Adrenal gland (tissue), 5 donors: Measurements from ENCODE around the gene IDI1.

Experiments used
- POLR2A ChIP-seq, 2 donors: fragments of 450-650 bp; IDR thresholded peaks; one replicate each; pipeline ENCODE4 v1.6.1; 2017; ENCODE audit warnings: antibody characterized with exemption in 2 of 2, mild to moderate bottlenecking in 2 of 2, moderate library complexity in 1 of 2
- TF ChIP-seq, protein P1 (sequence below), 6 experiments: fragments of 450-650 bp in 4 of 6; fragments of 200-600 bp in 2 of 6; sonication (generic) in 1 of 6; IDR thresholded peaks; 1 replicate in 5 of 6; 2 replicates in 1 of 6; pipeline versions ENCODE4 v1.5.1 to v1.8.0; 2016 to 2021; ENCODE audit warnings: antibody characterized with exemption in 6 of 6, mild to moderate bottlenecking in 2 of 6, moderate library complexity in 1 of 6
- donor health status: DM: no; HTN: no; CAD: no.

DNA sequence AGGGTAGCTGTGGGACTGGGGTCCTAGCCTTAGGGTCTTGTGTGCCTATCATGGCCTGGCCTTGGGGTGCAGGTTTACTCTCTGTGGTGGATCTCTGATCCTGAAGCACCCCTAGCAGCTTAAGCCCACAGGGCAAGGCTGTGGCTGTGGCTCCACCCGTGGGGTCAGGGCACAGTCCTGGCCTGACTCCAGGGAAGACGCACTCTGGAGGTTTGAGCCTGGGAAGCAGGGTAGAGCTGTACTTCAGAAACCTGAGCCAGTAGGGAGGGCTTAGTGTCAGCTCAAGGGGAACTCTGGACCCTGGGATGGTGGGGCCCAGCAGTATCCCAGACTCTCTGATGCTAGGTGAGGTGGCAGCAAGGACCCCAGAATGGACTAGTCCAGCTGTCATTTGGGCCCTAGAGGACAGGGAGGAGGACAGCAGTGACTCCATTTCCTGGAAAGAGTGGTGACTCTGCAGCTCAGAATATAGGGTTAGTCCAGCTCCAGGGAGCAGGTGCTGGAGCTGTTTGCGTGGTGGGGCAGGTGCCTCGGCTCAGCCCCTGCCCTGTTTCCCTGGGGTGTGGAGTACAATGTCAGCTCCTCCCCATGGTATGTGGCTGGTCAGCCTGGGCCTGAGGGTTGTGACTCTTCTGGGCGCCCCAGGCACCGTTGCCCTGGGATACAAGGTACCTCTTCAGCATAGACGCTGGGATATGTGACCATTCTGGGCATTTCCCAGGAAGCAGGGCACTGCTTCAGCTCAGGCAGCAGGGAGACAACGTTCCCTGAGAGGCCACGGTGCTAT lies 44.8 kb downstream of the IDI1 start:
- TF ChIP-seq, protein P1, sequence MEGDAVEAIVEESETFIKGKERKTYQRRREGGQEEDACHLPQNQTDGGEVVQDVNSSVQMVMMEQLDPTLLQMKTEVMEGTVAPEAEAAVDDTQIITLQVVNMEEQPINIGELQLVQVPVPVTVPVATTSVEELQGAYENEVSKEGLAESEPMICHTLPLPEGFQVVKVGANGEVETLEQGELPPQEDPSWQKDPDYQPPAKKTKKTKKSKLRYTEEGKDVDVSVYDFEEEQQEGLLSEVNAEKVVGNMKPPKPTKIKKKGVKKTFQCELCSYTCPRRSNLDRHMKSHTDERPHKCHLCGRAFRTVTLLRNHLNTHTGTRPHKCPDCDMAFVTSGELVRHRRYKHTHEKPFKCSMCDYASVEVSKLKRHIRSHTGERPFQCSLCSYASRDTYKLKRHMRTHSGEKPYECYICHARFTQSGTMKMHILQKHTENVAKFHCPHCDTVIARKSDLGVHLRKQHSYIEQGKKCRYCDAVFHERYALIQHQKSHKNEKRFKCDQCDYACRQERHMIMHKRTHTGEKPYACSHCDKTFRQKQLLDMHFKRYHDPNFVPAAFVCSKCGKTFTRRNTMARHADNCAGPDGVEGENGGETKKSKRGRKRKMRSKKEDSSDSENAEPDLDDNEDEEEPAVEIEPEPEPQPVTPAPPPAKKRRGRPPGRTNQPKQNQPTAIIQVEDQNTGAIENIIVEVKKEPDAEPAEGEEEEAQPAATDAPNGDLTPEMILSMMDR (IDR thresholded peaks at IDR 0.05), result no peak
- no peak for TF ChIP-seq POLR2A (IDR thresholded peaks at IDR 0.05)
